A549 (cell line): ENCODE measurements around the gene ACTR3. TPM values are rescaled to one million over a fixed set of nuclear protein-coding genes. Genes with fewer than 3 reads are reported as not detected.

ENCODE experiments used
- ATAC-seq, 2 experiments: fragments of 200-7000 bp in 1 of 2; fragments of >200 bp in 1 of 2; cut with Nextera tagmentation in 1 of 2; cut with Tn5 transposase in 1 of 2; 3 replicates each; pipeline versions ENCODE4 v1.8.0 to v1.9.1; 2018 to 2020; ENCODE audit warnings: mild to moderate bottlenecking in 1 of 2, moderate library complexity in 1 of 2
- CTCF ChIA-PET: fragments of 300-600 bp; sonication (Branson Sonifier 250); formaldehyde crosslinking; extraction: SDS; loops from one replicate; lab custom pipeline; 2021; ENCODE audit warnings: antibody characterized with exemption, inconsistent platforms; lab: Yijun Ruan, JAX
- POLR2A ChIA-PET: fragments of 350-600 bp; formaldehyde crosslinking; extraction: SDS; loops from one replicate; lab custom pipeline; 2021; ENCODE audit warnings: antibody characterized with exemption, inconsistent platforms; lab: Yijun Ruan, JAX
- DNase-seq, 2 experiments: peaks; one replicate each; pipeline versions ENCODE4 v3.0.0 to v3.0.0-alpha.2; 2011 to 2016; ENCODE audit warnings: low read depth in 1 of 2, low spot score in 1 of 2
- FAIRE-seq: peaks from 2 replicates; lab custom pipeline; 2011; peaks lifted over from hg19 to GRCh38; lab: Jason Lieb, UNC
- H3K27ac ChIP-seq, 2 experiments: fragments of >200 bp; sonication (Bioruptor Twin); formaldehyde crosslinking; 3 replicates each; pipeline ENCODE4 v1.5.1; 2016 to 2017
- H3K4me1 ChIP-seq: fragments of >200 bp; sonication (Bioruptor Twin); formaldehyde crosslinking; 3 replicates; pipeline ENCODE4 v1.6.1; 2016
- H3K4me2 ChIP-seq: fragments of >200 bp; sonication (Bioruptor Twin); formaldehyde crosslinking; 3 replicates; pipeline ENCODE4 v1.6.1; 2016
- H3K4me3 ChIP-seq: fragments of >200 bp; sonication (Bioruptor Twin); formaldehyde crosslinking; 3 replicates; pipeline ENCODE4 v1.5.1; 2016
- H3K9me3 ChIP-seq: fragments of >200 bp; sonication (Bioruptor Twin); formaldehyde crosslinking; 3 replicates; pipeline ENCODE4 v1.6.1; 2016
- CBX8 ChIP-seq: fragments of 200-600 bp; sonication (generic); IDR thresholded peaks from 2 replicates; pipeline ENCODE4 v1.6.1; 2016
- CHD4 ChIP-seq: fragments of 200-600 bp; sonication (generic); IDR thresholded peaks from 2 replicates; pipeline ENCODE4 v1.6.1; 2016; ENCODE audit warnings: antibody characterized with exemption, mild to moderate bottlenecking, borderline replicate concordance
- CTCF ChIP-seq: fragments of >200 bp; sonication (Bioruptor Twin); formaldehyde crosslinking; IDR thresholded peaks from 3 replicates; pipeline ENCODE4 v1.5.1; 2016
- ELK1 ChIP-seq: fragments of 150-350 bp; IDR thresholded peaks from 2 replicates; pipeline ENCODE4 v1.6.1; 2014; ENCODE audit warnings: low read depth, mild to moderate bottlenecking, low read length
- FOSL2 ChIP-seq, 2 experiments: fragments of 450-650 bp in 1 of 2; fragments of >200 bp in 1 of 2; sonication (Bioruptor Twin) in 1 of 2; formaldehyde crosslinking; IDR thresholded peaks; 2 replicates each; pipeline versions ENCODE4 v1.5.0 to v1.6.1; 2016 to 2020; ENCODE audit warnings: mild to moderate bottlenecking in 1 of 2, moderate library complexity in 1 of 2
- HDAC2 ChIP-seq: fragments of 200-600 bp; sonication (generic); IDR thresholded peaks from 2 replicates; pipeline ENCODE4 v1.6.1; 2016
- HOXA7 ChIP-seq: fragments of 250-450 bp; sonication (Bioruptor Pico); IDR thresholded peaks from 2 replicates; pipeline ENCODE4 v1.5.0; 2020; ENCODE audit warnings: mild to moderate bottlenecking, moderate library complexity
- HOXB5 ChIP-seq: fragments of 250-450 bp; sonication (Bioruptor Pico); IDR thresholded peaks from 2 replicates; pipeline ENCODE4 v1.5.0; 2020; ENCODE audit warnings: mild to moderate bottlenecking, moderate library complexity
- MAX ChIP-seq: IDR thresholded peaks from 2 replicates; pipeline ENCODE4 v1.6.1; 2012
- MYC ChIP-seq: IDR thresholded peaks from 2 replicates; pipeline ENCODE4 v1.6.1; 2012; ENCODE audit warnings: mild to moderate bottlenecking, inconsistent platforms, low read length, improper control_type of control experiment, borderline replicate concordance
- PBX3 ChIP-seq: IDR thresholded peaks from 2 replicates; pipeline ENCODE4 v1.6.1; 2012
- POLR2A ChIP-seq: IDR thresholded peaks from 2 replicates; pipeline ENCODE4 v1.6.1; 2012; ENCODE audit warnings: mild to moderate bottlenecking, low read length
- RCOR1 ChIP-seq: fragments of 150-350 bp; IDR thresholded peaks from 2 replicates; pipeline ENCODE4 v1.6.1; 2014; ENCODE audit warnings: antibody characterized with exemption, low read length, low read depth
- TFCP2L1 ChIP-seq: fragments of 250-450 bp; sonication (Bioruptor Pico); IDR thresholded peaks from 2 replicates; pipeline ENCODE4 v1.5.0; 2021; ENCODE audit warnings: mild to moderate bottlenecking
- TP53 ChIP-seq: fragments of 250-450 bp; sonication (Bioruptor Pico); IDR thresholded peaks from 2 replicates; pipeline ENCODE4 v1.5.0; 2021; ENCODE audit warnings: mild to moderate bottlenecking, moderate library complexity
- WGBS: methylation state at CpG from one replicate; pipeline ENCODE4 v1.1.6; 2017; ENCODE audit errors: missing lambda C conversion rate; 5-methylcytosine and 5-hydroxymethylcytosine counted together
- polyA plus RNA-seq, 4 experiments: library from polyadenylated mRNA; depleted of rRNA in 3 of 4; stranded (reverse); fragments of >200 nt; fragmentation: RNase III in 1 of 4; extraction: RNeasy Plus Mini Kit Qiagen cat#74134 plus additional on column Dnase treatment in 1 of 4; gene quantifications; 2 replicates in 3 of 4; 3 replicates in 1 of 4; pipeline ENCODE4 v1.2.3, GENCODE V29; 2011 to 2017

The ACTR3 gene
- polyA plus RNA-seq, 2 of the 4 experiments (the other 2 are of a cell fraction), result 359 to 412 TPM

GRCh38 chr2:113962692-113963480, 73.0 kb downstream of the ACTR3 start:
- Histone ChIP-seq H3K4me1 (peaks cover 23% of the 10 kb centered on the region), H3K4me2 (no peak overlapping the region), H3K27ac (no peak overlapping the region), H3K4me3 (no peak overlapping the region), H3K9me3 (no peaks in the 10 kb centered on the region)
- ChIA-PET CTCF (no interaction called here), POLR2A (interaction anchor here (1.3 kb wide), 1 partner anchor 206 kb away, joined by 5 read pairs; the partner anchor contains the start of gene SLC35F5)
- ATAC-seq, result peak; percentile 54 to 66; a peak in 5 of 6 replicates
- 82% methylated on average over 4 of the region's 4 CpGs for WGBS
- DNase-seq, result no peak
- TF ChIP-seq ELK1 (no peak), FOSL2 (IDR thresholded peaks at IDR 0.05) (no peak), FOSL2 (CRISPR knock-in tag; IDR thresholded peaks at IDR 0.05) (peak; percentile 29; the same call in 1 of the 2 replicates)
- FAIRE-seq, result no peak

- ATAC-seq, result no peak
- no peaks in the 10 kb centered on the region for H3K9me3 ChIP-seq
- no peak for TF ChIP-seq PBX3
- 0 out of 3 replicates have a peak, but pooled peaks have one; percentile 5 for TF ChIP-seq CTCF
- H3K4me3 ChIP-seq, result no peak overlapping the region
- H3K4me1 ChIP-seq, result peaks cover 23% of the 10 kb centered on the region
- POLR2A ChIA-PET, result no interaction called here
- CTCF ChIA-PET, result no interaction called here
- no peak for FAIRE-seq
- no peak overlapping the region for H3K4me2 ChIP-seq
- DNase-seq, result no peak
- 78% methylated on average over 3 of the region's 3 CpGs for WGBS
- H3K27ac ChIP-seq, result no peak overlapping the region
Observed at GRCh38 chr2:113963965-113964364, 74.1 kb downstream of the ACTR3 start.

GRCh38 chr2:113964436-113964835, 74.5 kb downstream of the ACTR3 start:
- ATAC-seq, result no peak
- no peak for DNase-seq
- no peak overlapping the region for H3K4me3 ChIP-seq
- TF ChIP-seq MYC (no peak), HOXB5 (CRISPR knock-in tag) (no peak), TFCP2L1 (CRISPR knock-in tag) (no peak), CBX8 (no peak), HDAC2 (no peak), RCOR1 (no peak), POLR2A (no peak), MAX (no peak), FOSL2 (IDR thresholded peaks at IDR 0.05) (no peak), FOSL2 (CRISPR knock-in tag; IDR thresholded peaks at IDR 0.05) (no peak), CHD4 (no peak), HOXA7 (CRISPR knock-in tag) (no peak), TP53 (no peak), CTCF (no peak)
- TF ChIP-seq, all 56 proteins: peak for 0
- no peak overlapping the region for H3K27ac ChIP-seq
- no peak overlapping the region for H3K4me2 ChIP-seq
- H3K4me1 ChIP-seq, result peaks cover 23% of the 10 kb centered on the region
- FAIRE-seq, result no peak
- WGBS, result 90% methylated on average over 5 of the region's 5 CpGs
- ChIA-PET POLR2A (no interaction called here), CTCF (interaction anchor here (1.0 kb wide), 1 partner anchor 11 kb away, joined by 5 read pairs; no protein-coding TSS in a partner anchor)
- no peaks in the 10 kb centered on the region for H3K9me3 ChIP-seq
